Liver (tissue), 3 donors: ENCODE measurements around the gene ZNF33B.

Source experiments
- FOXA1 ChIP-seq: IDR thresholded peaks from 2 replicates; pipeline ENCODE4 v1.6.1; 2016; ENCODE audit warnings: antibody characterized with exemption
- TAF1 ChIP-seq: conservative IDR thresholded peaks from 2 replicates; pipeline ENCODE4 v1.6.1; 2016; ENCODE audit warnings: antibody characterized with exemption, mild to moderate bottlenecking
- TF ChIP-seq, protein P1 (sequence below): IDR thresholded peaks from 2 replicates; pipeline ENCODE4 v1.6.1; 2016; ENCODE audit warnings: antibody characterized with exemption
- TF ChIP-seq, protein P2 (sequence below): fragments of 150-350 bp; IDR thresholded peaks from 2 replicates; pipeline ENCODE4 v1.5.1; 2017; ENCODE audit warnings: improper control_type of control experiment, low read depth, low read length; ENCODE audit not compliant: missing input control
- donor health status: healthy.
- donor health status: healthy.

DNA sequence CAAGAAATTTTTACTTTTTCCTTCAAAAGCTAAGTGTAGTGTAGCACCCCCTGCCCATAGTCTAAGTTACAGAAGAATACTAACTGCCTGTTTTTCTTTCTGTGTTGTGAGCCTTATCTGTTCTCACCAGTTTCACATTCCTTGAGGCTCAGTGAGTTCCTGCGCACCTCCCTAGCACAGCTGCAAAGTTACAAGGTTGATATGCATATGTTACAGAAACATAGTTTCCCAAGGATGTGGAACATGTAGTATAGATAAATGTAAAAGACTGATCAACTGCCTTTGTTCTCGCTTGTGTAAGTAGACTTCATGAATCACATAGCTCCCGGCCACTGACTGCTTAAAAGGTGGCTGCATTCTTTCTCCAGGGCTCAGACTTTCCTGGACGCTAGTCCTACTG lies 6.7 kb upstream of the ZNF33B start:
- TF ChIP-seq, protein P1, sequence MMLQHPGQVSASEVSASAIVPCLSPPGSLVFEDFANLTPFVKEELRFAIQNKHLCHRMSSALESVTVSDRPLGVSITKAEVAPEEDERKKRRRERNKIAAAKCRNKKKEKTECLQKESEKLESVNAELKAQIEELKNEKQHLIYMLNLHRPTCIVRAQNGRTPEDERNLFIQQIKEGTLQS, result no peak
- TF ChIP-seq, protein P2, sequence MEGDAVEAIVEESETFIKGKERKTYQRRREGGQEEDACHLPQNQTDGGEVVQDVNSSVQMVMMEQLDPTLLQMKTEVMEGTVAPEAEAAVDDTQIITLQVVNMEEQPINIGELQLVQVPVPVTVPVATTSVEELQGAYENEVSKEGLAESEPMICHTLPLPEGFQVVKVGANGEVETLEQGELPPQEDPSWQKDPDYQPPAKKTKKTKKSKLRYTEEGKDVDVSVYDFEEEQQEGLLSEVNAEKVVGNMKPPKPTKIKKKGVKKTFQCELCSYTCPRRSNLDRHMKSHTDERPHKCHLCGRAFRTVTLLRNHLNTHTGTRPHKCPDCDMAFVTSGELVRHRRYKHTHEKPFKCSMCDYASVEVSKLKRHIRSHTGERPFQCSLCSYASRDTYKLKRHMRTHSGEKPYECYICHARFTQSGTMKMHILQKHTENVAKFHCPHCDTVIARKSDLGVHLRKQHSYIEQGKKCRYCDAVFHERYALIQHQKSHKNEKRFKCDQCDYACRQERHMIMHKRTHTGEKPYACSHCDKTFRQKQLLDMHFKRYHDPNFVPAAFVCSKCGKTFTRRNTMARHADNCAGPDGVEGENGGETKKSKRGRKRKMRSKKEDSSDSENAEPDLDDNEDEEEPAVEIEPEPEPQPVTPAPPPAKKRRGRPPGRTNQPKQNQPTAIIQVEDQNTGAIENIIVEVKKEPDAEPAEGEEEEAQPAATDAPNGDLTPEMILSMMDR, result no peak
- no peak for TF ChIP-seq FOXA1
- no peak for TF ChIP-seq TAF1
